C4-2B (cell line): ENCODE results near the gene SYNE2.

Source experiments
- ZFX ChIP-seq: fragments of 450-650 bp; IDR thresholded peaks from 2 replicates; pipeline ENCODE4 v1.6.1; 2017
- TF ChIP-seq, protein P1 (sequence below): fragments of 450-650 bp; conservative IDR thresholded peaks from 2 replicates; pipeline ENCODE4 v1.5.1; 2017; ENCODE audit warnings: mild to moderate bottlenecking

DNA sequence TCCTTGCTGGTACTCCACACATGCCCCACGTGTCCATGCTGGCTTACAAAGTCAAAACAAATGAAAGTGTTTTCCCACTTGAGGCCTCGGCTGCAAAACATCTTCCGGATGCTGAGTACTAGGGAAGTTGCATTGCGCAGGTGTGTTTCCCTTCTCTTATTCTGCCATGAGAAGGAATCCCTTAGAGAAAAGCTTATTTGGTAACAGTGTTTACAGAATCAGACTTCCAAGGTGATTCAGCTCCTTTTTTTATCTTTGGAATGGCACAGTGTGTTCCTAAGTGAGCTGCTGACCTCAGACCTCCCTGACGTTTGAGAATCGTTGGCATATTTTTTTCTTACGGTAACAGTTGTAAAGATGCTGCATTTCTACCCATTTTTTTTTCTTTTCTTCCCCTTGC lies 230.0 kb downstream of the SYNE2 start:
- TF ChIP-seq, protein P1, sequence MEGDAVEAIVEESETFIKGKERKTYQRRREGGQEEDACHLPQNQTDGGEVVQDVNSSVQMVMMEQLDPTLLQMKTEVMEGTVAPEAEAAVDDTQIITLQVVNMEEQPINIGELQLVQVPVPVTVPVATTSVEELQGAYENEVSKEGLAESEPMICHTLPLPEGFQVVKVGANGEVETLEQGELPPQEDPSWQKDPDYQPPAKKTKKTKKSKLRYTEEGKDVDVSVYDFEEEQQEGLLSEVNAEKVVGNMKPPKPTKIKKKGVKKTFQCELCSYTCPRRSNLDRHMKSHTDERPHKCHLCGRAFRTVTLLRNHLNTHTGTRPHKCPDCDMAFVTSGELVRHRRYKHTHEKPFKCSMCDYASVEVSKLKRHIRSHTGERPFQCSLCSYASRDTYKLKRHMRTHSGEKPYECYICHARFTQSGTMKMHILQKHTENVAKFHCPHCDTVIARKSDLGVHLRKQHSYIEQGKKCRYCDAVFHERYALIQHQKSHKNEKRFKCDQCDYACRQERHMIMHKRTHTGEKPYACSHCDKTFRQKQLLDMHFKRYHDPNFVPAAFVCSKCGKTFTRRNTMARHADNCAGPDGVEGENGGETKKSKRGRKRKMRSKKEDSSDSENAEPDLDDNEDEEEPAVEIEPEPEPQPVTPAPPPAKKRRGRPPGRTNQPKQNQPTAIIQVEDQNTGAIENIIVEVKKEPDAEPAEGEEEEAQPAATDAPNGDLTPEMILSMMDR, result no peak
- TF ChIP-seq ZFX, result no peak
